ENCODE measurements around the gene PCBP1.

- TF ChIP-seq POLR2AphosphoS5 (IDR thresholded peaks at IDR 0.05; ENCODE audit: low read depth, low read length) (no peak), TAF1 (IDR thresholded peaks at IDR 0.05; ENCODE audit: low read depth, low read length) (no peak), POLR2A (IDR thresholded peaks at IDR 0.05; ENCODE audit: low read depth, low read length) (no peak), PAX5 (IDR thresholded peaks at IDR 0.05; ENCODE audit: insufficient read depth, low read length, severe bottlenecking) (no peak), SPI1 (IDR thresholded peaks at IDR 0.05; ENCODE audit: low read depth, low read length) (no peak)
Measured at GRCh38 chr2:70061317-70061716, 26.0 kb upstream of the PCBP1 start.
